Spleen (tissue), 11 donors: ENCODE measurements around the gene UACA. TPM values are rescaled to one million over a fixed set of nuclear protein-coding genes. Genes with fewer than 3 reads are reported as not detected.
"Not testable (repeated sequence)": the region's sequence is repeated elsewhere in the genome, so short reads cannot be mapped to it uniquely, and the experiment has no call there.

Source experiments
- DNase-seq: peaks from one replicate; pipeline ENCODE4 v3.0.0-alpha.2; 2020
- H3K27ac ChIP-seq, 8 donors: fragments of 200-600 bp; sonication (generic) in 7 of 8; 1 replicate in 4 of 8; 2 replicates in 4 of 8; pipeline versions ENCODE4 v1.5.0 to v1.8.0; 2016 to 2021; ENCODE audit warnings: inconsistent platforms in 4 of 8, mild to moderate bottlenecking in 4 of 8, moderate library complexity in 1 of 8
- H3K27me3 ChIP-seq, 7 donors: fragments of 200-600 bp; sonication (generic) in 6 of 7; replicated peaks in 1 of 7; 1 replicate in 4 of 7; 2 replicates in 3 of 7; pipeline versions ENCODE4 v1.5.0 to v1.8.0; 2016 to 2021; ENCODE audit warnings: inconsistent platforms in 3 of 7, mild to moderate bottlenecking in 1 of 7
- H3K36me3 ChIP-seq, 6 donors: fragments of 200-600 bp; sonication (generic) in 5 of 6; 1 replicate in 4 of 6; 2 replicates in 2 of 6; pipeline versions ENCODE4 v1.5.0 to v1.8.0; 2016 to 2021; ENCODE audit warnings: inconsistent platforms in 2 of 6
- H3K4me1 ChIP-seq, 6 donors: fragments of 200-600 bp; sonication (generic) in 5 of 6; 1 replicate in 3 of 6; 2 replicates in 3 of 6; pipeline versions ENCODE4 v1.5.0 to v1.8.0; 2016 to 2021; ENCODE audit warnings: inconsistent platforms in 3 of 6
- H3K4me3 ChIP-seq, 8 donors: fragments of 200-600 bp; sonication (generic) in 7 of 8; 1 replicate in 4 of 8; 2 replicates in 4 of 8; pipeline versions ENCODE4 v1.5.0 to v1.8.0; 2016 to 2021; ENCODE audit warnings: inconsistent platforms in 4 of 8, mild to moderate bottlenecking in 4 of 8, moderate library complexity in 2 of 8
- H3K9me3 ChIP-seq, 8 donors: fragments of 200-600 bp; sonication (generic) in 7 of 8; 1 replicate in 4 of 8; 2 replicates in 4 of 8; pipeline versions ENCODE4 v1.5.0 to v1.8.0; 2016 to 2021; ENCODE audit warnings: inconsistent platforms in 4 of 8
- CTCF ChIP-seq, 11 experiments: fragments of 200-600 bp in 7 of 11; fragments of 450-650 bp in 4 of 11; sonication (generic) in 4 of 11; IDR thresholded peaks in 8 of 11; conservative IDR thresholded peaks in 3 of 11; 1 replicate in 7 of 11; 2 replicates in 4 of 11; pipeline versions ENCODE4 v1.4.0 to v1.8.0; 2016 to 2021; ENCODE audit warnings: antibody characterized with exemption in 11 of 11, inconsistent platforms in 4 of 11, mild to moderate bottlenecking in 1 of 11
- POLR2A ChIP-seq, 3 donors: fragments of 450-650 bp; IDR thresholded peaks; one replicate each; pipeline ENCODE4 v1.5.1; 2017; ENCODE audit warnings: antibody characterized with exemption in 3 of 3, mild to moderate bottlenecking in 1 of 3
- POLR2AphosphoS5 ChIP-seq, 3 donors: sonication (generic); formaldehyde crosslinking; IDR thresholded peaks; one replicate each; pipeline ENCODE4 v1.5.1; 2017; ENCODE audit warnings: antibody characterized with exemption in 3 of 3
- WGBS, 5 donors: extraction: QIAGEN DNeasy Blood & Tissue Kit in 3 of 5; methylation state at CpG; one replicate each; pipeline versions ENCODE4 v1.1.5 to v1.1.7; 2013 to 2018; 5-methylcytosine and 5-hydroxymethylcytosine counted together
- intact Hi-C: fragments of 100-400 bp; cut with DNase I; formaldehyde crosslinking; loops from one replicate; pipeline ENCODE4 v1.15.0; 2023; ENCODE audit warnings: low total_unique reads
- polyA plus RNA-seq, 3 donors: library from polyadenylated mRNA; stranded (reverse); fragments of 200-250 nt; gene quantifications; one replicate each; pipeline ENCODE4 v1.2.1, GENCODE V29; 2013
- total RNA-seq, 7 donors: library from RNA; depleted of rRNA in 3 of 7; stranded (reverse); fragments of >200 nt in 3 of 7; fragmentation: NEBNext Ultra II Directional in 4 of 7; extraction: Animal tissue kit (Norgen Biotek cat#: 25700) in 4 of 7; gene quantifications; one replicate each; pipeline versions ENCODE4 v1.1.0 to v1.2.1, GENCODE V29; 2016 to 2021
- donor health status: healthy with polysubstance abuse.
- donor health status: DM: no; HTN: no; CAD: no; lungs with moderate emphysema.
- donor health status: DM: no; HTN: no; CAD: no.
- donor health status: Bipolar disorder and iron deficiency.
- donor health status: healthy.
- donor health status: DM: no; HTN: no; CAD: no.
- donor health status: DM: yes; HTN: yes; CAD: no.

UACA gene
- total and polyA plus RNA-seq, 10 donors: 21.9 to 113 (median 78.6) TPM

- no peak for DNase-seq
- H3K9me3 ChIP-seq: no peaks in the 10 kb centered on the region
- intact Hi-C loops: no loop called here
- H3K4me3 ChIP-seq: no peak overlapping the region
- WGBS, 5 donors: 51 to 69% (median 60%) methylated on average over 2 of the region's 2 CpGs
- peak overlapping the region; percentile 40 to 90 (median 78) for H3K27ac ChIP-seq
- no peak for TF ChIP-seq CTCF (IDR thresholded peaks at IDR 0.05 in 8 of 11, conservative IDR thresholded peaks at IDR 0.05 in 3 of 11)
- no peak for TF ChIP-seq POLR2AphosphoS5 (IDR thresholded peaks at IDR 0.05)
- no peak for TF ChIP-seq POLR2A (IDR thresholded peaks at IDR 0.05)
- no peaks in the 10 kb centered on the region for H3K36me3 ChIP-seq
- no peaks in the 10 kb centered on the region for H3K27me3 ChIP-seq
- H3K4me1 ChIP-seq: peaks cover 16 to 46% (median 30%) of the 10 kb centered on the region in 6 donors
Observed at GRCh38 chr15:70741677-70742293, 21.6 kb downstream of the UACA start.

- no peaks in the 10 kb centered on the region for H3K36me3 ChIP-seq
- H3K4me3 ChIP-seq: no peak overlapping the region
- DNase-seq: no peak
- WGBS, 5 donors: 21 to 68% (median 23%) methylated on average over 1 of the region's 1 CpG
- intact Hi-C loops: no loop called here
- no peaks in the 10 kb centered on the region for H3K27me3 ChIP-seq
- peak in 1 of 3 donors; percentile 73 for TF ChIP-seq POLR2AphosphoS5 (IDR thresholded peaks at IDR 0.05)
- TF ChIP-seq POLR2A (IDR thresholded peaks at IDR 0.05): no peak
- no peak for TF ChIP-seq CTCF (IDR thresholded peaks at IDR 0.05 in 8 of 11, conservative IDR thresholded peaks at IDR 0.05 in 3 of 11)
- H3K9me3 ChIP-seq: no peaks in the 10 kb centered on the region
- peaks cover 16 to 46% (median 30%) of the 10 kb centered on the region in 6 donors for H3K4me1 ChIP-seq
- H3K27ac ChIP-seq: peak overlapping the region; percentile 38 to 90 (median 78)
Observed at GRCh38 chr15:70741107-70741531, 22.2 kb downstream of the UACA start.

GRCh38 chr15:70735040-70735439 lies 28.3 kb downstream of the UACA start:
- H3K4me3 ChIP-seq, H3K9me3 ChIP-seq, H3K27me3 ChIP-seq, intact Hi-C loops, H3K36me3 ChIP-seq, DNase-seq, H3K4me1 ChIP-seq, H3K27ac ChIP-seq: not testable (repeated sequence)
- WGBS, 5 donors: 91 to 99% (median 97%) methylated on average over 2 to 3 of the region's 3 CpGs

GRCh38 chr15:70729164-70729563 lies 34.2 kb downstream of the UACA start:
- no peaks in the 10 kb centered on the region for H3K9me3 ChIP-seq
- intact Hi-C loops: loop anchor here (10.0 kb wide), 1 partner anchor 54 kb away; no protein-coding TSS in a partner anchor
- DNase-seq: no peak
- H3K27me3 ChIP-seq: no peaks in the 10 kb centered on the region
- no peaks in the 10 kb centered on the region for H3K36me3 ChIP-seq
- WGBS, 5 donors: 92 to 96% (median 95%) methylated on average over 5 of the region's 5 CpGs
- TF ChIP-seq POLR2A (IDR thresholded peaks at IDR 0.05) (no peak), CTCF (IDR thresholded peaks at IDR 0.05 in 8 of 11, conservative IDR thresholded peaks at IDR 0.05 in 3 of 11) (no peak), POLR2AphosphoS5 (IDR thresholded peaks at IDR 0.05) (no peak)
- no peak overlapping the region for H3K27ac ChIP-seq
- no peak overlapping the region for H3K4me3 ChIP-seq
- peaks cover 0 to 12% (median 0%) of the 10 kb centered on the region in 6 donors for H3K4me1 ChIP-seq
